Trophoblast cell (in vitro differentiated cells and primary cell): ENCODE data around the gene PLB1.
A peak's percentile ranks its signal among the peaks of the same experiment; 100 is the strongest.

ENCODE experiments used
- DNase-seq, 2 donors: peaks; one replicate each; pipeline ENCODE4 v3.0.0-alpha.2; 2016
- H2AFZ ChIP-seq: 2 replicates; pipeline ENCODE4 v1.6.1; 2013; ENCODE audit warnings: low read length, moderate library complexity, mild to moderate bottlenecking; ENCODE audit not compliant: insufficient read depth, poor library complexity
- H2AK5ac ChIP-seq: 2 replicates; pipeline ENCODE4 v1.6.1; 2013; ENCODE audit warnings: mild to moderate bottlenecking, low read length
- H2BK120ac ChIP-seq: 2 replicates; pipeline ENCODE4 v1.6.1; 2013; ENCODE audit warnings: low read length, mild to moderate bottlenecking, moderate library complexity; ENCODE audit not compliant: insufficient read depth, poor library complexity
- H2BK12ac ChIP-seq: 2 replicates; pipeline ENCODE4 v1.6.1; 2013; ENCODE audit warnings: mild to moderate bottlenecking, low read length, moderate library complexity
- H2BK5ac ChIP-seq: 2 replicates; pipeline ENCODE4 v1.6.1; 2013; ENCODE audit warnings: low read length, low read depth, moderate library complexity, mild to moderate bottlenecking; ENCODE audit not compliant: poor library complexity
- H3K14ac ChIP-seq: 2 replicates; pipeline ENCODE4 v1.6.1; 2013; ENCODE audit warnings: mild to moderate bottlenecking, low read length
- H3K18ac ChIP-seq: 2 replicates; pipeline ENCODE4 v1.6.1; 2013; ENCODE audit warnings: mild to moderate bottlenecking, low read length
- H3K23ac ChIP-seq: 2 replicates; pipeline ENCODE4 v1.6.1; 2013; ENCODE audit warnings: low read length
- H3K27ac ChIP-seq: 2 replicates; pipeline ENCODE4 v1.5.1; 2013; ENCODE audit warnings: low read depth, mild to moderate bottlenecking, inconsistent platforms, low read length, moderate library complexity
- H3K27me3 ChIP-seq: 2 replicates; pipeline ENCODE4 v1.6.1; 2013; ENCODE audit warnings: inconsistent platforms, mild to moderate bottlenecking, low read length, moderate library complexity; ENCODE audit not compliant: insufficient read depth
- H3K36me3 ChIP-seq, 2 experiments: 1 replicate in 1 of 2; 2 replicates in 1 of 2; pipeline ENCODE4 v1.6.1; 2013; ENCODE audit warnings: low read length in 2 of 2, mild to moderate bottlenecking in 2 of 2, moderate library complexity in 1 of 2; ENCODE audit not compliant: insufficient read depth in 2 of 2, control insufficient read depth in 1 of 2
- H3K4ac ChIP-seq: 2 replicates; pipeline ENCODE4 v1.6.1; 2013; ENCODE audit warnings: low read depth, mild to moderate bottlenecking, low read length, moderate library complexity
- H3K4me1 ChIP-seq, 2 experiments: 1 replicate in 1 of 2; 2 replicates in 1 of 2; pipeline ENCODE4 v1.6.1; 2013; ENCODE audit warnings: low read length in 2 of 2, mild to moderate bottlenecking in 2 of 2, moderate library complexity in 1 of 2; ENCODE audit not compliant: insufficient read depth in 2 of 2, control insufficient read depth in 1 of 2
- H3K4me2 ChIP-seq: 2 replicates; pipeline ENCODE4 v1.6.1; 2013; ENCODE audit warnings: inconsistent platforms, mild to moderate bottlenecking, low read length, moderate library complexity
- H3K4me3 ChIP-seq: 2 replicates; pipeline ENCODE4 v1.5.1; 2013; ENCODE audit warnings: mild to moderate bottlenecking, low read depth, low read length, inconsistent platforms
- H3K79me1 ChIP-seq: one replicate; pipeline ENCODE4 v1.6.1; 2013; ENCODE audit warnings: low read length
- H3K79me2 ChIP-seq: 2 replicates; pipeline ENCODE4 v1.6.1; 2013; ENCODE audit warnings: low read length, mild to moderate bottlenecking; ENCODE audit not compliant: control insufficient read depth, insufficient read depth, poor library complexity
- H3K9ac ChIP-seq: 2 replicates; pipeline ENCODE4 v1.6.1; 2013; ENCODE audit warnings: mild to moderate bottlenecking, low read length
- H3K9me3 ChIP-seq: 2 replicates; pipeline ENCODE4 v1.6.1; 2013; ENCODE audit warnings: low read depth, mild to moderate bottlenecking, control low read depth, inconsistent platforms, low read length; ENCODE audit not compliant: insufficient read depth
- H4K12ac ChIP-seq: 2 replicates; pipeline ENCODE4 v1.6.1; 2013; ENCODE audit warnings: low read depth, mild to moderate bottlenecking, low read length, moderate library complexity
- H4K8ac ChIP-seq: 2 replicates; pipeline ENCODE4 v1.6.1; 2013; ENCODE audit warnings: low read depth, mild to moderate bottlenecking, low read length, moderate library complexity
- H4K91ac ChIP-seq: one replicate; pipeline ENCODE4 v1.6.1; 2013; ENCODE audit warnings: low read depth, mild to moderate bottlenecking, low read length, moderate library complexity
- WGBS: extraction: QIAGEN DNeasy Blood & Tissue Kit; methylation state at CpG from one replicate; pipeline ENCODE4 v1.1.7; 2013; ENCODE audit warnings: missing lambda C conversion rate; ENCODE audit not compliant: insufficient read length, insufficient coverage; ENCODE audit errors: extremely low coverage; 5-methylcytosine and 5-hydroxymethylcytosine counted together

Gene PLB1

DNA sequence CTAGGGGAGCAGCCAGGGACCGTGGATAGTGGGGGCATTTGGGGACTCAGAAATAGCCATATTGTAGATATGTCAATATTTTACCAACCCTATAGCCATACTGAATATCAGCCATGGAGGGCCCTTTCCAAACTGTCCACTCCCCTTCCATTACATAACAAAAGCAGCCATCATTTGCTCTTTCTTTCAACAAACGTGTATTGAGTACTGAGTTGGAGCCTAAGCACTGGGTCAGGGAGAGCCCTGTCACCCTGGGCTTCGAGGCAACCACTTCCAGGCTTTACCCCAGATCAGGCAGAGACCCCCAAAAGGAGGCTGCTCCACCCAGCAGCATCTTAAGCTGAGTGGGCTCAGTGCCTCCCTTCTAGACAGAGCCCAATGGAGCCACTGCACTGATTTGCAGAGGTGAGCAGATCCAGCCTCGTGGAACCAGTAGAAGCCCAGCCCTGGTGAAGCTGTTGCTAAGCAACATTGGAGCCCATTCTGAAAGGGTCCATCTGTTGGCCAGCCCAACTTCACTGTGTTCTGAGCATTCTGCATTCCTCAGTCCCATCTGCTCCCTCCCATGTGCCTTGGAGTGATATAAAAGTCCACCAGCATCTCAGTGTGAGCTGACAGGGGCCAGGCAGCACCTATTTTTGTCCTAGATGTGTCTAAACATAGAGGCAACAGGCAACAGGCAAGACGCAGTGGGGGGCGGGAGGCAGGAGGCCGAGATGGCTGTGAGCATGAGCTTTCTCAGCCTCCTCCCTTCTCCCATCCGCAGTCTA, 112.1 kb downstream of the PLB1 start:
- H3K23ac ChIP-seq, result no peak overlapping the region
- H3K9me3 ChIP-seq, result peaks cover 2% of the 10 kb centered on the region
- peak overlapping the region; percentile 70 for H2BK12ac ChIP-seq
- H3K14ac ChIP-seq, result peak overlapping the region; percentile 22
- peak overlapping the region; percentile 47 for H3K18ac ChIP-seq
- no peak for DNase-seq
- H3K4me2 ChIP-seq, result no peak overlapping the region
- peak overlapping the region; percentile 71 for H3K27ac ChIP-seq
- peak overlapping the region; percentile 52 for H2BK5ac ChIP-seq
- H2BK120ac ChIP-seq, result peak overlapping the region; percentile 65
- peak overlapping the region; percentile 23 for H4K8ac ChIP-seq
- H2AFZ ChIP-seq, result no peak overlapping the region
- no peak overlapping the region for H4K12ac ChIP-seq
- H3K79me1 ChIP-seq, result peaks cover 55% of the 10 kb centered on the region
- peak overlapping the region; percentile 0 for H3K4ac ChIP-seq
- no peaks in the 10 kb centered on the region for H3K27me3 ChIP-seq
- H3K36me3 ChIP-seq, result no peaks in the 10 kb centered on the region
- peaks cover 11% of the 10 kb centered on the region for H3K79me2 ChIP-seq
- H2AK5ac ChIP-seq, result peak overlapping the region; percentile 47
- no peak overlapping the region for H3K9ac ChIP-seq
- peak overlapping the region; percentile 74 for H4K91ac ChIP-seq
- no peak overlapping the region for H3K4me3 ChIP-seq
- WGBS, result no CpG with 5 or more reads among the region's 8 CpGs
- H3K4me1 ChIP-seq, result peaks cover 47 to 53% of the 10 kb centered on the region in 2 experiments

DNA sequence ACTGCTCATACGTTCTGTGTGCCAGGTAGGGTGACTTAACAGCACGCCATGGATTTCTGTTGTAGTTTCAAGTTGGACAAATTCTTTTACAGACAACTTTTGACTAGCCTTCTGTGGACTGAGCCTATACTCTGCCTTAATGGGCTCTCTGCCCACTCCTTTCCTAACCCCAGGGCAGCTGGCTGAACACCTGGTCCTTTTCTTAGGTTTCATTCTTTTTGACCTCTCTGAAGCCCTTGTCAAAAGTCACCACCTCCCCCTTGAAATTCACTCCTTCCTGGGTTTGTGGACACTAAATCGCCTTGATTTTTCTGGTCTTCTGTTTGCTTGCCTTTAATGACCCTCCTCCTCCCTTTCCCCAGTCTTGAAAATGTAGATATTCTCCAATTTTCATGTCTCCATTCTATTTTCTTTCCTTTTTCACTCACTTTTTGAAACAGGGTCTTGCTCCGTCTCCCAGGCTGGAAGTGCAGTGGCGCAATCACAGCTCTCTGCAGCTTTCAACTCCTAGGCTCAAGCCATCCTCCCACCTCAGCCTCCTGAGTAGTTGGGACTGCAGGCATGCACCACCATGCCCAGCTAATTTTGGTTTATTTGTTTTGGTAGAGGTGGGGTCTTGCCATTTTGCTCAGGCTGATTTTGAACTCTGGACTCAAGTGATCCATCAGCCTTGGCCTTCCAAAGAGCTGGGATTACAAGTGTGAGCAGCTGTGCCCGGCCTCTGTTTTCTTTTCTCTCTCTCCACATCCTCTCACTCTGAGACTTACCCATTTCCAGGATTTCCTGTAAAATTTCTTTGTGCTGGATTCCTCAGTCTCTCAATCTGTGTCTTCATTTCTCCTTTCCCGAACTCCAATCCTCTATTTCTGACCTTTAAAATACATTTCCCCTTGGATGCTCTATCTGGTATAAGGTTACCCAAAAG, 112.9 kb downstream of the PLB1 start:
- Histone ChIP-seq H2BK12ac (peak overlapping the region; percentile 60), H3K27ac (no peak overlapping the region), H2BK5ac (peak overlapping the region; percentile 1), H3K14ac (peak overlapping the region; percentile 12), H2BK120ac (peak overlapping the region; percentile 65), H2AK5ac (peak overlapping the region; percentile 47), H4K91ac (peak overlapping the region; percentile 74), H2AFZ (no peak overlapping the region), H4K8ac (no peak overlapping the region), H3K9me3 (peaks cover 2% of the 10 kb centered on the region), H3K27me3 (no peaks in the 10 kb centered on the region), H3K4ac (no peak overlapping the region), H3K18ac (peak overlapping the region; percentile 9), H3K79me2 (peaks cover 11% of the 10 kb centered on the region), H3K23ac (no peak overlapping the region), H3K4me1 (peaks cover 49 to 53% of the 10 kb centered on the region in 2 experiments), H3K79me1 (peaks cover 55% of the 10 kb centered on the region), H3K9ac (no peak overlapping the region), H3K4me2 (no peak overlapping the region), H3K4me3 (no peak overlapping the region), H3K36me3 (no peaks in the 10 kb centered on the region), H4K12ac (no peak overlapping the region)
- no peak for DNase-seq
- no CpG with 5 or more reads among the region's 7 CpGs for WGBS

DNA sequence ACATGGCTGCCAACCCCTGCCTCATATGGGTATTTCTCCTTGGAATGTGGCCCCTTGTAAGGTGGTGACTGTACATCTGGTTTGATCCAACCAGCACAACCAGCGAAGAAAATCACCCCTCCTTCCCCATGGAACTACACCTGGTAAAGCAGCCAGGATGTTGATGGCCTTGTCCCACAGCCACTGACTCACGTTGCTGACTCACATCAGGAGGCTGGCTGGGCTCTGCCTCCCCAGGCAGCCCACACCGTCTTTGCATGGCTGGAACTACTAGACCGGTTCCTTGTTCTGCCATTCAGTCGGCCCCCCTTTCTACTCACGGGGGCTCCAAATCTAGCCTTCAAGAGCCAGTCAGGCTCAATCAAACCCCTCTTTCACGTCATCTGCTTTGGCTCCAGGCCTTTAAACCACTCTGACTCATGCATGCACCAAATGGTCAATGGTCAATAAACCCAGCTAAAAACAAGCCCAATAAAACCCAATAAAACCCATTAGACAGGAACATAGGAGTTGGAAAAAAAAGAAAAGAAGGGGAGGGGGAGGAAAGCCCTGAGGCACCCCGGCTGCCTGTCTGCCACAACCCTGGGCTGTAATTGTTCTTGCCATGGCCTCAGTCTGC, 114.8 kb downstream of the PLB1 start:
- no peak overlapping the region for H3K4ac ChIP-seq

More for the DNA sequence above, 114.8 kb downstream of the PLB1 start:
- H3K4me3 ChIP-seq, result no peak overlapping the region
- no peak overlapping the region for H3K23ac ChIP-seq
- H3K36me3 ChIP-seq, result no peaks in the 10 kb centered on the region
- H3K79me2 ChIP-seq, result peaks cover 9% of the 10 kb centered on the region
- DNase-seq, result peak; percentile 85 to 88
- peak overlapping the region; percentile 80 for H2BK5ac ChIP-seq
- H4K8ac ChIP-seq, result peak overlapping the region; percentile 47
- peak overlapping the region; percentile 96 for H2BK12ac ChIP-seq
- peaks cover 58% of the 10 kb centered on the region for H3K79me1 ChIP-seq
- H3K4me2 ChIP-seq, result peak overlapping the region; percentile 23
- H4K12ac ChIP-seq, result no peak overlapping the region
- no peak overlapping the region for H2AFZ ChIP-seq
- H3K27ac ChIP-seq, result peak overlapping the region; percentile 85
- peak overlapping the region; percentile 87 for H4K91ac ChIP-seq
- H3K14ac ChIP-seq, result peak overlapping the region; percentile 75
- peaks cover 2% of the 10 kb centered on the region for H3K9me3 ChIP-seq
- no peak overlapping the region for H3K9ac ChIP-seq
- H3K4me1 ChIP-seq, result peaks cover 51 to 60% of the 10 kb centered on the region in 2 experiments
- H2AK5ac ChIP-seq, result peak overlapping the region; percentile 42
- H3K27me3 ChIP-seq, result no peaks in the 10 kb centered on the region
- peak overlapping the region; percentile 63 for H3K18ac ChIP-seq
- WGBS, result no CpG with 5 or more reads among the region's 8 CpGs
- peak overlapping the region; percentile 91 for H2BK120ac ChIP-seq
